ENCODE data around the gene METTL2A. TPM values are rescaled to one million over a fixed set of nuclear protein-coding genes. Genes with fewer than 3 reads are reported as not detected.
"Not testable (repeated sequence)": the region's sequence is repeated elsewhere in the genome, so short reads cannot be mapped to it uniquely, and the experiment has no call there.

Gene METTL2A
- polyA plus RNA-seq, 1 donor: 24.1 TPM

GRCh38 chr17:62470666-62471379, 47.1 kb downstream of the METTL2A start:
- DNase-seq: peak; percentile 25

- not testable (repeated sequence) for DNase-seq
These were observed 47.7 kb downstream of the METTL2A start for GRCh38 chr17:62471380-62471880.

GRCh38 chr17:62473030-62473982, 49.6 kb downstream of the METTL2A start:
- not testable (repeated sequence) for DNase-seq

- not testable (repeated sequence) for DNase-seq
These were observed 53.4 kb downstream of the METTL2A start for GRCh38 chr17:62477111-62477510.

GRCh38 chr17:62477718-62478408, 54.2 kb downstream of the METTL2A start:
- DNase-seq: not testable (repeated sequence)

GRCh38 chr17:62478424-62478879, 54.8 kb downstream of the METTL2A start, which contains the start of gene TLK2:
Gene TLK2, plus strand, starts transcription at chr17:62478825. Its CDS starts 2,301 bp downstream, at chr17:62481126.
- DNase-seq: peak; percentile 75

- DNase-seq: not testable (repeated sequence)
These were observed 55.4 kb downstream of the METTL2A start for GRCh38 chr17:62478880-62479638.

GRCh38 chr17:62479639-62480258, 56.1 kb downstream of the METTL2A start:
- DNase-seq: not testable (repeated sequence)

GRCh38 chr17:62482553-62482952, 58.9 kb downstream of the METTL2A start:
- DNase-seq: not testable (repeated sequence)

- not testable (repeated sequence) for DNase-seq
These were observed 67.3 kb downstream of the METTL2A start for GRCh38 chr17:62490990-62491389.

GRCh38 chr17:62493049-62493655, 69.5 kb downstream of the METTL2A start:
- DNase-seq: not testable (repeated sequence)

GRCh38 chr17:62494073-62494472, 70.4 kb downstream of the METTL2A start:
- DNase-seq: not testable (repeated sequence)

GRCh38 chr17:62496344-62496743, 72.6 kb downstream of the METTL2A start:
- not testable (repeated sequence) for DNase-seq

- not testable (repeated sequence) for DNase-seq
These were observed 75.1 kb downstream of the METTL2A start for GRCh38 chr17:62498796-62499195.

Other genes starting within 250 kb of the METTL2A start
- 0.28 TPM for gene EFCAB3, start 43.3 kb upstream of the METTL2A start, polyA plus RNA-seq (ENCODE audit: insufficient read length)
- gene TLK2, start 54.9 kb downstream of the METTL2A start, polyA plus RNA-seq (ENCODE audit: insufficient read length): 70.3 TPM
- 54.6 TPM for gene MRC2, start 203.8 kb downstream of the METTL2A start, polyA plus RNA-seq (ENCODE audit: insufficient read length)

Data from left kidney (tissue), 2 donors.